22Rv1 (cell line): ENCODE measurements around the gene CCDC201.

ENCODE experiments used
- CTCF ChIP-seq: fragments of 450-650 bp; IDR thresholded peaks from 2 replicates; pipeline ENCODE4 v1.5.1; 2017; ENCODE audit warnings: mild to moderate bottlenecking
- ZFX ChIP-seq: fragments of 450-650 bp; IDR thresholded peaks from 2 replicates; pipeline ENCODE4 v1.6.1; 2017; ENCODE audit warnings: antibody characterized with exemption, borderline replicate concordance

- TF ChIP-seq CTCF: no peak
- no peak for TF ChIP-seq ZFX
Observed at GRCh38 chr7:45812946-45813345, 59.9 kb downstream of the CCDC201 start.
